ENCODE results near the gene F7.

F7 gene

DNA sequence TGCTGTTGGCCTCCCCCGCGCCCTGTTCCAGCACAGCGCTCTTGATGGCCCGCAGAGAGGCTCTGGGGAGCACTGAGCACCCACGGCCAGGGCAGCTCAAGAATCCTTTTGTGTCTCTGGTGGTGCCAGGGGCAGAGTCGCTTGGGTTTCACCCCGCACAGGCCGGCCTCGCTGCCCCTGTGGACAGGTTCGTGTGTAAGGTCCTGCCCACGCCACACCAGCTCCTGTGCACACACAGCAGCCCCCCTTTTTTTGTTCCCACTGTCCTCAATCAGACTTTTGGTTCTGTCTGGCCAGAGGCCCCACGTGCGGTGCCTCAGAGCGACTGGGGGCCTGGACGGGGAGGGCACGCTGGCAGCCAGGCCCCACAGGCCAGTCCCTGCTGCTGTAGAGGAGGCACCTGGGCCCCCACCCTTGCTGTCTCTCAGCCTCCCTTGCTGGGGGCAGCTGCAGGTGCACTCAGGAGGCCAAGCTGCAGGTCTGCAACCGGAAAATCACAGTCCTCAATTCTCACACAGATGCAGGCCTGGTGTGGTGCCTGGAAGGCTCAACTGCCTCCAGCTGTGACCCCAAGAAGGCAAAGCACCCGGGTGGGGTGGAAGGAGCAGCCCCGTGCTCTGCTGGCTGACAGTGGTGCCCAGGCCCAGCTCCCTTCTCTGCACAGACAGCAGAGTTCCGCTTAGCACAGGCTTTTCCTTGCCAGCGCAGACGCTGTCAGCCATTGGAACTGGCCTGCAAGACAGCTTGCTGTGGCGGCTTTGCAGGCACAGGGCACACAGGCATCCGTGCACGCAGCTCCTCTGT lies 12.6 kb upstream of the F7 start:
- TF ChIP-seq, protein P1, sequence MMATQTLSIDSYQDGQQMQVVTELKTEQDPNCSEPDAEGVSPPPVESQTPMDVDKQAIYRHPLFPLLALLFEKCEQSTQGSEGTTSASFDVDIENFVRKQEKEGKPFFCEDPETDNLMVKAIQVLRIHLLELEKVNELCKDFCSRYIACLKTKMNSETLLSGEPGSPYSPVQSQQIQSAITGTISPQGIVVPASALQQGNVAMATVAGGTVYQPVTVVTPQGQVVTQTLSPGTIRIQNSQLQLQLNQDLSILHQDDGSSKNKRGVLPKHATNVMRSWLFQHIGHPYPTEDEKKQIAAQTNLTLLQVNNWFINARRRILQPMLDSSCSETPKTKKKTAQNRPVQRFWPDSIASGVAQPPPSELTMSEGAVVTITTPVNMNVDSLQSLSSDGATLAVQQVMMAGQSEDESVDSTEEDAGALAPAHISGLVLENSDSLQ (IDR thresholded peaks at IDR 0.05) = no peak
- TF ChIP-seq LEF1 (IDR thresholded peaks at IDR 0.05; ENCODE audit: borderline replicate concordance) = no peak
- TF ChIP-seq FOXM1 (IDR thresholded peaks at IDR 0.05; ENCODE audit: borderline replicate concordance) = no peak
- ChIA-PET CTCF (no interaction called here), POLR2A (no interaction called here)
- DNase-seq (ENCODE audit: extremely low spot score) = no peak

- POLR2A ChIA-PET = no interaction called here
- CTCF ChIA-PET = no interaction called here
Observed at GRCh38 chr13:113093580-113094409, 11.8 kb upstream of the F7 start.

DNA sequence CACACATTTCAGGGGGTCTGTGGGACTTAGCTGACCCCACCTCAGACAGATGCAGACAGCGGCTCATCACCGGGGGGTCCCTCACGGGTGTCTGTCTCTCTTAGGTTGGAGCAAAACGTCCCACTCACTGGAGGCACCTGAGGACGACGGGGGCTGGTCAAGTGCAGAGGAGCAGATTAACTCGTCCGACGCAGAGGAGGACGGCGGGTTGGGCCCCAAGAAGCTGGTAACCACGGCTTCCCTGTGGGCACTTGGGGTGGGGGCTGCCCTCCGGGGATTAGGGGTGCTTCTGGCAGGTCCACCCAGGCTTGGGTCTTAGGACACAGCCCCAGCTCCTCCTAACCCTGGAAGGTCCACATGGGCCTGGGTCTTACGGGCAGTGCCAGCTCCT lies 11.2 kb upstream of the F7 start:
- no peak for DNase-seq (ENCODE audit: extremely low spot score)
- CTCF ChIA-PET = no interaction called here
- POLR2A ChIA-PET = no interaction called here
- TF ChIP-seq ARNT (IDR thresholded peaks at IDR 0.05) (no peak), HDGF (IDR thresholded peaks at IDR 0.05; ENCODE audit: borderline replicate concordance) (no peak)
- TF ChIP-seq, protein P1 (IDR thresholded peaks at IDR 0.05) = no peak

More at GRCh38 chr13:113093580-113094409, 11.8 kb upstream of the F7 start:
- no peak for TF ChIP-seq SUZ12 (IDR thresholded peaks at IDR 0.05)
- TF ChIP-seq ELF4 (IDR thresholded peaks at IDR 0.05) = no peak
- no peak for TF ChIP-seq FOXA1 (IDR thresholded peaks at IDR 0.05)
- no peak for DNase-seq (ENCODE audit: extremely low spot score)

- TF ChIP-seq L3MBTL2 (conservative IDR thresholded peaks at IDR 0.05) (no peak), FOXM1 (IDR thresholded peaks at IDR 0.05; ENCODE audit: borderline replicate concordance) (no peak), BHLHE40 (IDR thresholded peaks at IDR 0.05; ENCODE audit: borderline replicate concordance) (no peak), FOXA1 (IDR thresholded peaks at IDR 0.05) (no peak), SUZ12 (IDR thresholded peaks at IDR 0.05) (no peak), ZNF384 (IDR thresholded peaks at IDR 0.05) (no peak), HDGF (IDR thresholded peaks at IDR 0.05; ENCODE audit: borderline replicate concordance) (no peak), NFRKB (IDR thresholded peaks at IDR 0.05) (no peak), CTBP1 (IDR thresholded peaks at IDR 0.05; ENCODE audit: borderline replicate concordance) (no peak), LEF1 (IDR thresholded peaks at IDR 0.05; ENCODE audit: borderline replicate concordance) (no peak), FOXK2 (IDR thresholded peaks at IDR 0.05) (no peak), ARNT (IDR thresholded peaks at IDR 0.05) (no peak), ELF4 (IDR thresholded peaks at IDR 0.05) (no peak), SP1 (IDR thresholded peaks at IDR 0.05) (no peak), TARDBP (IDR thresholded peaks at IDR 0.05) (no peak)
- TF ChIP-seq, protein P1 (IDR thresholded peaks at IDR 0.05) = no peak
- ChIA-PET POLR2A (no interaction called here), CTCF (no interaction called here)
- DNase-seq (ENCODE audit: extremely low spot score) = no peak
Observed at GRCh38 chr13:113095146-113096051, 10.2 kb upstream of the F7 start.

DNA sequence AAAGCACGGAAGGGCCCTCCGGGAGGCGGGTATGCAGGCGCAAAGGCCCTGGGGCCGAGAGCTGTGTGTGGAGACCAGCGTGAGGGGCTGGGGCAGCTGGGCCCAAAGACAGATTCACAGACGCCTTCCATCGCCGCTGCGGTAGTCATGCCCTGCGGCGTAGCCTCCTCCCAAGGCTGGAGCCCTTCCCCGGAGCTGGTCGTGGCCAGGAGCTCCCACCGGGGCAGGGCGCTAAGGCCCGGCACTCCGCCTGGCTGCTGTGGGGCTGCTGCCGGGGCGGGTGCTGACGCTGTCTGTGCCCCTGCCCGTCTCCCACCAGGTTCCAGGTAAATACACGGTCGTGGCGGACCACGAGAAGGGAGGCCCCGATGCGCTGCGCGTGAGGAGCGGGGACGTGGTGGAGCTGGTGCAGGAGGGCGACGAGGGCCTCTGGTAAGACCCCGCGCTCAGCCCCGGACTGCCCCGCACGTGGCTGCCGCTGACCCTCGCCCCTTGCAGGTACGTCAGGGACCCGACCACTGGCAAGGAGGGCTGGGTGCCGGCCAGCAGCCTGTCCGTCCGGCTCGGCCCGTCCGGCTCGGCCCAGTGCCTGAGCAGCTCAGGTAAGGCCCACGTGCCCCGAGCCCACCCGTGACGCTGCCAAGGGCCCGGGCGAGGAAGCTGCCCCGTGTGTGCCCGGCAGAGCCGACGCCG lies 9.4 kb upstream of the F7 start:
- CTCF ChIA-PET = no interaction called here
- POLR2A ChIA-PET = no interaction called here
- no peak for DNase-seq (ENCODE audit: extremely low spot score)
- no peak for TF ChIP-seq FOXA1 (IDR thresholded peaks at IDR 0.05)
- TF ChIP-seq CTBP1 (IDR thresholded peaks at IDR 0.05; ENCODE audit: borderline replicate concordance) = no peak
- TF ChIP-seq FOXK2 (IDR thresholded peaks at IDR 0.05) = no peak
- TF ChIP-seq ELF4 (IDR thresholded peaks at IDR 0.05) = no peak
- TF ChIP-seq ZNF384 (IDR thresholded peaks at IDR 0.05) = no peak
- no peak for TF ChIP-seq BHLHE40 (IDR thresholded peaks at IDR 0.05; ENCODE audit: borderline replicate concordance)
- no peak for TF ChIP-seq SUZ12 (IDR thresholded peaks at IDR 0.05)
- TF ChIP-seq SP1 (IDR thresholded peaks at IDR 0.05) = no peak
- TF ChIP-seq FOXM1 (IDR thresholded peaks at IDR 0.05; ENCODE audit: borderline replicate concordance) = no peak
- TF ChIP-seq ARNT (IDR thresholded peaks at IDR 0.05) = no peak
- TF ChIP-seq NFRKB (IDR thresholded peaks at IDR 0.05) = no peak
- no peak for TF ChIP-seq LEF1 (IDR thresholded peaks at IDR 0.05; ENCODE audit: borderline replicate concordance)

All from HEK293T (cell line).